T-helper 9 cell (primary cell): ENCODE results near the gene NAPB.
"Not testable (repeated sequence)": the region's sequence is repeated elsewhere in the genome, so short reads cannot be mapped to it uniquely, and the experiment has no call there.

Source experiments
- DNase-seq: peaks from one replicate; pipeline ENCODE4 v3.0.0-alpha.2; 2020
- total RNA-seq, 2 donors: gene quantifications; one replicate each; lab custom pipeline; 2026; lab: John Stamatoyannopoulos, UW

The NAPB gene
- total RNA-seq = 16.7 to 23.1 reads per million in 2 donors

GRCh38 chr20:23420943-23421931 is at the start of gene NAPB:
TSS of gene NAPB (minus strand) at chr20:23421488. CDS start at chr20:23421402, 86 bp downstream.
- peak; percentile 92 for DNase-seq

DNA sequence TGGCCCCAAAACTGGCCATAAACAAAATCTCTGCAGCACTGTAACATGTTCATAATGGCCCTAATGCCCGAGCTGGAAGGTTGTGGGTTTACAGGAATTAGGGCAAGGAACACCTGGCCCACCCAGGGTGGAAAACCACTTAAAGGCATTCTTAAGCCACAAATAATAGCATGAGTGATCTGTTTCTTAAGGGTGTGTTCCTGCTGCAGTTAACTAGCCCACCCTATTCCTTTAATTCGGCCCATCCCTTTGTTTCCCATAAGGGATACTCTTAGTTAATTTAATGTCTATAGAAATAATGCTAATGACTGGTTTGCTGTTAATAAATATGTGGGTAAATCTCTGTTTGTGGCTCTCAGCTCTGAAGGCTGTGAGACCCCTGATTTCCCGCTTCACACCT is 45.7 kb upstream of the NAPB start:
- not testable (repeated sequence) for DNase-seq

DNA sequence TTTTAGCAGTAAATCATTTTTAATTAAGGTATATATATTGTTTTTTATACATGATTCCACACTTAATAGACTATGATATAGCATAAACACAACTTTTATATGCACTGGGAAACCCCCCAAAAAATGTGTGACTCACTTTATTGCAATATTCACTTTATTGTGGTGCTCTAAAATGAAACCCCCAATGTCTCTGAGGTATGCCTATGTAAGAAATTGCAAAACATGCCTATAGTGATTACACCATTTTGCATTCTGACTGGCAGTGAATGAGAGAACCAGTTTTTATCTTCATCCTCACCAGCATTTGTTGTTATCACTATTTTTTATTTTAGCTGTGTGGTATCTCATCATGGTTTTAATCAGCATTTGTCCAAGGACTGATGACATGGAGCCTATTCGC is 39.9 kb upstream of the NAPB start:
- DNase-seq = no peak

DNA sequence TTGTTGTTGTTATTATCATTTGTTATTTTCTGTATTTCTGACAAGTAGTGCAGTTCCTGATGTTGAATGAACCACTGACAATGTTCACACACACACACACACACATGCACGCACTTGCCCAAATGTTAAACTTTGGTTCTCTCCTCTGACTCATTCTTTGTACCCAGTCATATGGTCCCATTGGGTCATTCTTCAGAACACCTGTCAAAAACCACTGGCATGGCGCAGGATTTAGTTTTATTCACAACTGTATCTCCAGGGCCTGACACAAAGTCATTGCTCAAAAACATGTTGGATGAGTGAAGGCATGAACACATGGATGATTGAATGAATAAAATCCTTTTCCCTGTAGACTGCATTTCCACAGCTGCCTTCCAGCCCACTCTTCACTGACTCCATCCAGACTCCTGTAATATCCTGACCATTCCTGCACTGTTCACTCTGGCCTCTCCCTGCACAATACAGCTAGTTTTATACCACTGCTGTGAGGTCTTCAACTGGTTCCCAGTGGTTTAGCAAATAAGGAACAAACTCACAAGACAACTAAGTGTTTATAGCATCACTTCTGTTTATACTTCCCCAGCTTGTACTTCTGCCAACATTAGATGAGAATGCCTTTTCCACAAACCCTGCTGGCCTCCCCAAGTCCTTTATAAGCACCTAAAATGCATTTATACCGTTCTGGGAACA is 38.3 kb upstream of the NAPB start:
- DNase-seq = no peak

- no peak for DNase-seq
Measured at GRCh38 chr20:23456873-23457272, 35.6 kb upstream of the NAPB start.

DNA sequence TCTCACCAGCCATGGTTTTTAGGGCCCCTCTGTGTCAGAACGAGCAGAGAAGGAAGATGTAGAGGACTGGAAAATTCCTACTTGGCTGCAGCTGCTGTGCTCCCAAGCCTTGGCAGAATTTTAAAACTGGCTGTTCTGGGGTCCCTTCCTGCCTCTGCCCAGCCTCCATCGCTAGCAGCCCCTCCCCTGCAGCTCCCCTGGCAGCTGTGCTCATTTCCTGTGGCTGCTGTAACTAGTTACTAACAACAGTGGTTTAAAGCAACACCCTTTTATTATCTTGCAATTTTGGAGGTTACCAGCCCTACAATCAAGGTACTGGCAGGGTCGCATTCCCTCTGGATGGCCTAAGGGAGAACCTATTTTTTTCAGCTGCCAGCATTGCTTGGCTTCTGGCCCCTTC is 35.1 kb upstream of the NAPB start:
- no peak for DNase-seq

DNA sequence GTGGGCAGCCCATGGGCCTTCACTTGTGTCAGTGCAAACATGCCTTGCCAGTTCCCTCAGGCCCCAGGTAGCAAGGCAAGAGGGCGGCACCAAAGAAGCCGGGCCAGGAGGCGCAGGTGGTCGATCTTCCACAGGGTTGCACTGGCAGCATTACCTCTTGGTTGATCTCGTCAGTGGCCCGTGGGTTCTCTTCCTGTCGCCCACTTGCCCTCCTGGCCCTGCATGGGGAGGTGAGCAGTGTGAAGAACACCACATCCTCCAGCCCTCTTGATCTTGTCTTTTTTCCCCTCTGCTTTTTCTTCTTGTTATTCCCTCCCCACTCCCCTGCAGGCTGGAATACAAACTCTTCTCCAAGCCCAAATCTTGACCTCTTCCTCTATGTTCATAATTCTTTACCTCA is 34.4 kb upstream of the NAPB start:
- no peak for DNase-seq

GRCh38 chr20:23454816-23455215 is 33.5 kb upstream of the NAPB start:
- DNase-seq = no peak

DNA sequence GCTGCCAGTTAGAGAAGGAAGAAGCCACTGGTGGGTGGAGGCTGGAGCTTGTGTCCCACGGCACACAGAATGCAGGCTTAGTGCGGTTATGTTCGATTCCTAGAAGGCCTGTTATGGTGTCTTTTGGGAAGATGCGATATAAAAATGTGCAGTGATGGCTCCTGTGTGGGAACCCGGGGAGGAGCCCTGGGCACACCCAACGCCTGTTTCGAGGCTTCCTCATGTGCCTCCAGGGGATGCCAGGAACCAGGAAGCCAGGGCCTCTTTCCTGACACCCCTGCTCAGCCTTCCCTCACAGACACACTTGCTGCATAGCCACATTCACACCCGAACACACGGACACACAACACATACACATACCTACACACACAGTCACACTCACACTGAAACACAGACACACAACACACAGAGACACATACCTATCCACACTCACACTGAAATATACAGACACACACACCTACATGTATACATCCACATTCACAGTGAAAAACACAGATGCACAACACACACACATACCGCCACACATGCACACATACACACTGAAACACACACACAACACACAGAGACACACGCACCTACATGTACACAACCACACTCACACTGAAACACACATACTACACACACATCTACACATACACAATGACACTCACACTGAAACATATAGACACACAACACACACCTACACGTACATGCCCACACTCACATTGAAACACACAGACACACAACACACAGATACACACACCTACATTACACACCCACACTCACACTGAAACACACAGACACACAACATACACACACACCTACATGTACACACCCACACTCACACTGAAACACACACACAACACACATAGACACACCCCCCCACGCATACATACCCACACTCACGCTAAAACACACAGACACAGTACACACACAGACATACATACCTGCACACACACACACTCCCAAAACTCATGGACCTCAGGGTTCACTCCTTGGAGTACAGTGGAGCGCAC is 32.6 kb upstream of the NAPB start:
- no peak for DNase-seq

GRCh38 chr20:23452776-23453175 is 31.5 kb upstream of the NAPB start, which contains the start of gene CST11:
TSS of gene CST11 (minus strand) at chr20:23452876. CDS start at chr20:23452811, 65 bp downstream.
- DNase-seq = no peak

- DNase-seq = no peak
Measured at GRCh38 chr20:23451956-23452487, 30.7 kb upstream of the NAPB start.

DNA sequence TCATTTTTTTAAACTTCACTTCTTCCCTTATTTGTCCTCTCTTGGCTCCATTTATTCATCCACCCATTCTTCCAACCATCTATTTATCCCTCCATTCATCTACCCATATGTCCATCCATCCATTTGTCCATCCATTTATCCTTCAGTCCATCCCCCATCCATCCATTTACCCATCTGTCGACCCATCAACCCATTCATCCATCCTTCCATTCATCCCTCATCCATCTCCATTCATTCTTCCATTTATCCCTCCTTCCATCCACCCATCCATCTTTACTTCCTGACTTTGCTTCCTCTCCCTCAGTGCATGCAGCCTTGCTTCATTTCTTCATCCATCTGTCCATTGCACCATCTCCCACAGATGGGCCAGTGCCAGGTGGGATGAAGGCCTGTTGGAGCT is 29.6 kb upstream of the NAPB start:
- DNase-seq = no peak

DNA sequence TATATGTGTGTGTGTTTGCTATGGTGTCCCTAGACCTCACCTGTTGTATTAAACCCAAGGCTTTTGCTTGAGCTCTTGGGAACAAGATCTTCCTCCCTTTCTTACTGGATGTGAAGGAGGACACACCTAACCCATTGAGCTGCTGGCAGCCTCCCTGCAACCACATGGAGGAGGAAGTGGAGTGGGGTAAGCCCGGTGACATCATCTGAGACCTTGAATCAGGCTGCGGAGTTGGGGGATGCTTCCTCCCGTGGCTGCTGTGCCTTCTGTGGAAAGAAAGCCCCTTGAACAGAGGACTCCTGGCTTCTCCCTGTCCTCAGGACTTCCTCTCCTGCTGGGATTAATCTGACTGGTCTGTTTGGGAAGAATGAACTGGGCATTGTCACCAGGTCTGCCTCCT is 28.1 kb upstream of the NAPB start:
- DNase-seq = no peak

GRCh38 chr20:23448167-23448566 is 26.9 kb upstream of the NAPB start:
- DNase-seq = no peak

- no peak for DNase-seq
Measured at GRCh38 chr20:23446505-23446904, 25.2 kb upstream of the NAPB start.

DNA sequence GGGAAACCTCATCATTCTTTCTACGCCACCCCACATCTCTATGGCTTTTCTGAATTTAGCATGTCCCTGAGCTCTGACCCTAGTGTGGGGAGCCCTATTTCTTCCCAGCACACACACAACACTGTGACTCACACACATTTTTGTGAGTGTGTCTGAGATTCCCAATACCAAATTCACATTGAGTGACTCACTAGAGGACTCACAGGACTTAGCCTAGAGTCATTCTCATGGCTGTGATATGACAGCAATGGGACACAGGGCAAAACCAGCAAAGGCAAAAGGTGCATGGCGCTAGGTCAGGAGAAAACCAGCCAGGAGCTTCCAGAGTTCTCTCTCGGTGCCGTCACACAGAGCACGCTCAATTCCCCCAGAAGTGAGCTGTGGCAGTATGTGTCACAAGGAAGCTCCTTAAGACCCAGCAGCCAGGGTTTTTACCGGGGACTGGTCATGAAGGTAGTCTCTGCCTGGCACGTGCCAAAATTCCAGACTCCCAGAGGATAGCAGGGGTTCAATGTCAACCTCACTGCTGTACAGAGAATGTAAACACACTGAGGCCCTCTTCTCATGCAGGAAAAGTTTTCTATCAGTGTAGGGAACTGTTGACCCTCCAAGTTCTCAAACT is 24.4 kb upstream of the NAPB start:
- no peak for DNase-seq

GRCh38 chr20:23444859-23445258 is 23.6 kb upstream of the NAPB start:
- no peak for DNase-seq

- DNase-seq = no peak
Measured at GRCh38 chr20:23442436-23442835, 21.1 kb upstream of the NAPB start.

DNA sequence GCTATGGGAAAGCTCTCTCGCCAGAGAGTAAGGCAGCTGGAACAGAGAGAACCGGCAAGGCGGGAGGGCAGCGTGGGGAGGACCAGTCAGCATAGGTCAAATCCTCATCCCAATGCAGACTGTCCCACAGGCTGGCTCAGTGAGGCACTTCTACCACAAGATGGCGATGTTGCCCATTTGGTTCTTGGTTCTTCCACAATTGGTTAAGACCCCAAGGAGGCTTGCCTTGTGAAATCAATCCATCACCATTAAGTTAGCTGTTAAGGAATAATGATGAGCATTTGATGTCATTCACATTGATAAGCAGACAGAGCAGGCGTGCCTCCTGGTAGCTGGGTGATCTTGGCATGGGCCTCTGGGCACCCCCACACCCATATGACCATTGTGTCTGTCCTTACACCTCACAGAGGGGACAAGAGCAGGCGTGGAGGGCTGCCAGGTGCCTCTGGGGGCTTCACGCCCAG is 20.6 kb upstream of the NAPB start:
- peak; percentile 37 for DNase-seq

DNA sequence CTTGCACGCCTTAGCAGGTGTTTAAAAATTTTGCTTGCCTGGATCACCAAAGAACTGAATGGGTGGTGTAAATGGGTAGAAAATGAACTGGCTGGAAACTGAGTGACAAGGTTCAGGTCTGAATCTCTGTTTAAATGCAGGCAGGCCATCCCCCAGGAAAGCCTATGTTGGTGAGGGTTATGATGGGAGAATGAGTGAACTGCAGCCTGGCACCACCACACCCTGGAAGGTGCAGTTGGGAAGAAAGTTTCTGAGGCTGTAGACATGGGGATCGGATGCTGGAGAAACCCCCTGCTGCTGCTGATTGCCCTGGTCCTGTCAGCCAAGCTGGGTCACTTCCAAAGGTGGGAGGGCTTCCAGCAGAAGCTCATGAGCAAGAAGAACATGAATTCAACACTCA is 18.7 kb upstream of the NAPB start:
- no peak for DNase-seq

GRCh38 chr20:23438661-23439060 is 17.4 kb upstream of the NAPB start:
- no peak for DNase-seq
